Measurements from ENCODE around the gene ADAM17. TPM values are rescaled to one million over a fixed set of nuclear protein-coding genes. Genes with fewer than 3 reads are reported as not detected.
"Not testable (repeated sequence)": the region's sequence is repeated elsewhere in the genome, so short reads cannot be mapped to it uniquely, and the experiment has no call there.

The ADAM17 gene
- 10 to 100 TPM; 34.8 to 50.6 (median 42.0) TPM for polyA plus RNA-seq (ENCODE audit: insufficient read length in 4 of 4)

- DNase-seq (ENCODE audit: low read depth in 4 of 4, low spot score in 2 of 4), result peak; percentile 81 to 88 (median 88)
These were observed at the start of gene ADAM17 for GRCh38 chr2:9555297-9556120. TSS of gene ADAM17 (minus strand) at chr2:9555830. CDS start at chr2:9555605, 225 bp downstream.

GRCh38 chr2:9602412-9602811 lies 46.8 kb upstream of the ADAM17 start:
- no peak for DNase-seq (ENCODE audit: low read depth in 4 of 4, low spot score in 2 of 4)

GRCh38 chr2:9601397-9601796 lies 45.8 kb upstream of the ADAM17 start:
- DNase-seq (ENCODE audit: low read depth in 4 of 4, low spot score in 2 of 4), result no peak

- DNase-seq (ENCODE audit: low read depth in 4 of 4, low spot score in 2 of 4), result no peak
These were observed 43.8 kb upstream of the ADAM17 start for GRCh38 chr2:9599430-9599829.

- no peak for DNase-seq (ENCODE audit: low read depth in 4 of 4, low spot score in 2 of 4)
These were observed 41.1 kb upstream of the ADAM17 start for GRCh38 chr2:9596621-9597311.

- no peak for DNase-seq (ENCODE audit: low read depth in 4 of 4, low spot score in 2 of 4)
These were observed 40.1 kb upstream of the ADAM17 start for GRCh38 chr2:9595746-9596145.

GRCh38 chr2:9595256-9595655 lies 39.6 kb upstream of the ADAM17 start:
- not testable (repeated sequence) for DNase-seq (ENCODE audit: low read depth in 4 of 4, low spot score in 2 of 4)

GRCh38 chr2:9594366-9595054 lies 38.9 kb upstream of the ADAM17 start:
- no peak for DNase-seq (ENCODE audit: low read depth in 4 of 4, low spot score in 2 of 4)

- DNase-seq (ENCODE audit: low read depth in 4 of 4, low spot score in 2 of 4), result no peak
These were observed 38.3 kb upstream of the ADAM17 start for GRCh38 chr2:9593925-9594324.

GRCh38 chr2:9592699-9593098 lies 37.1 kb upstream of the ADAM17 start:
- DNase-seq (ENCODE audit: low read depth in 4 of 4, low spot score in 2 of 4), result no peak

GRCh38 chr2:9590641-9591040 lies 35.0 kb upstream of the ADAM17 start:
- no peak for DNase-seq (ENCODE audit: low read depth in 4 of 4, low spot score in 2 of 4)

GRCh38 chr2:9586465-9586864 lies 30.8 kb upstream of the ADAM17 start:
- no peak for DNase-seq (ENCODE audit: low read depth in 4 of 4, low spot score in 2 of 4)

- DNase-seq (ENCODE audit: low read depth in 4 of 4, low spot score in 2 of 4), result no peak
These were observed 29.9 kb upstream of the ADAM17 start for GRCh38 chr2:9585486-9585885.

GRCh38 chr2:9584902-9585301 lies 29.3 kb upstream of the ADAM17 start:
- DNase-seq (ENCODE audit: low read depth in 4 of 4, low spot score in 2 of 4), result not testable (repeated sequence)

- no peak for DNase-seq (ENCODE audit: low read depth in 4 of 4, low spot score in 2 of 4)
These were observed 27.0 kb upstream of the ADAM17 start for GRCh38 chr2:9582624-9583023.

GRCh38 chr2:9578467-9579235 lies 23.0 kb upstream of the ADAM17 start:
- no peak for DNase-seq (ENCODE audit: low read depth in 4 of 4, low spot score in 2 of 4)

- no peak for DNase-seq (ENCODE audit: low read depth in 4 of 4, low spot score in 2 of 4)
These were observed 18.7 kb upstream of the ADAM17 start for GRCh38 chr2:9574331-9574730.

- DNase-seq (ENCODE audit: low read depth in 4 of 4, low spot score in 2 of 4), result no peak
These were observed 18.2 kb upstream of the ADAM17 start for GRCh38 chr2:9573840-9574239.

GRCh38 chr2:9573013-9573720 lies 17.5 kb upstream of the ADAM17 start:
- no peak for DNase-seq (ENCODE audit: low read depth in 4 of 4, low spot score in 2 of 4)
